ENCODE results near the gene TRIP10.
"Not testable (repeated sequence)": the region's sequence is repeated elsewhere in the genome, so short reads cannot be mapped to it uniquely, and the experiment has no call there.

Gene TRIP10

DNA sequence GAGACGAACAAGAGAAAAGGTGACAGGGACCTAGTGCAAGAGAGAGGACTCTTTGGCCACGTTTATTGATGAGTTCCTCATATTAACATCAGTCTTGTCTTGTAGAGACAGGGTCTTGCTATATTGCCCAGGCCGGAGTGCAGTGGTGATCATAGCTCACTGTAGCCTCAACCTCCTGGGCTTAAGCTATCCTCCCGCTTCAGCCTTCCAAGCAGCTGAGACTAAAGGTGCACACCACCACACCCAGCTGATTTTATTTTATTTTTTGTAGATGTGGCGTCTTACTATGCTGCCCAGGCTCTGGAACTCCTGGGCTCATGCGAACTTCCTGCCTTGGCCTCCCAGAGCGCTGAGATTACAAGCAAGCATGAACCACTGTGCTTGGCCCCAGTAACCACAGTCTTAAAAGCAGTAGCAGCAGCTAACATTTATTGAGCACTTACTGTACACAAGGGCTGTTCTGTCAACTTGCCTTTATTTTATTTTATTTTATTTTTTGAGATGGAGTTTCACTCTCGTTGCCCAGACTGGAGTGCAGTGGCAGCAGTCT is 28.8 kb downstream of the TRIP10 start:
- no peak for DNase-seq

DNA sequence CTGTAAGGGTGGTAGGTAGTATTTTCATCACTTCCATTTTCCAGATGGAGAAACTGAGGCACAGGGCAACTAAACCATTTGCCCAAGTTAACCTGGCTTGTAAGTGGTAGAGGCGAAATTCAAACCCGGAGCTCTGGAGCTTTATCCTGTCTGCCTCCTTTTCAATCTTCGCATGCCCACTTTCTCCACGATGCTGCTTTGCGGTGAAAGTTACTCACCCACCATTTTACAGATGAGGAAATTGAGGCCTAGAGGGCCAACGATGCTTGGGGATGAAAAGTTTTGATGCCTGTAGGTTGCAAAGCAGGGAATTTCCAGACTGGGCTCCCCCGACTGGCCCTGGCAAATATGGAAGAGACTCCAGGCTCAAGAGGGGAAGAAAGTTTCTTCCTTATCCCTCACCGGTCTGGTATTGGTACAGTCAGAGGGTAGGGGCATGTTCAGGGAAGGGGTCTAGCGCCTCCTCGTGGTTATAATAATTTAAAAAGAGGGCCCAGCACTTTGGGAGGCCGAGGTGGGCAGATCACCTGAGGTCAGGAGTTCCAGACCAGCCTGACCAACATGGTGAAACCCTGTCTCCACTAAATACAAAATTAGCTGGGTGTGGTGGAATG is 29.6 kb downstream of the TRIP10 start:
- no peak for DNase-seq

DNA sequence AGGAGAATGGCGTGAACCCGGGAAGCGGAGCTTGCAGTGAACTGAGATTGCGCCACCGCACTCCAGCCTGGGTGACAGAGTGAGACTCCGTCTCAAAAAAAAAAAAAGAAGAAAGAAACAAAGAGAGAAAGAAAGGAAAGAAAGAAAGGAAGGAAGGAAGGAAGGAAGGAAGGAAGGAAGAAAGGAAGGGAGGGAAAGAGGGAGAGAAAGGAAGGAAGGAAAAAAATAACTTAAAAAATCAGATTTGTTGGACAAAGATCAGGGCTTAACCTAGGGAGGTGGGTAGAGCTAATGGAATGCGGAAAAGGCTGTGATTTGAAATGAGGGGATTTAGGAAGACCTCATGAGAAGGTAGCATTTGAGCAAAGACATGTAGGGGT is 32.2 kb downstream of the TRIP10 start:
- DNase-seq = not testable (repeated sequence)

DNA sequence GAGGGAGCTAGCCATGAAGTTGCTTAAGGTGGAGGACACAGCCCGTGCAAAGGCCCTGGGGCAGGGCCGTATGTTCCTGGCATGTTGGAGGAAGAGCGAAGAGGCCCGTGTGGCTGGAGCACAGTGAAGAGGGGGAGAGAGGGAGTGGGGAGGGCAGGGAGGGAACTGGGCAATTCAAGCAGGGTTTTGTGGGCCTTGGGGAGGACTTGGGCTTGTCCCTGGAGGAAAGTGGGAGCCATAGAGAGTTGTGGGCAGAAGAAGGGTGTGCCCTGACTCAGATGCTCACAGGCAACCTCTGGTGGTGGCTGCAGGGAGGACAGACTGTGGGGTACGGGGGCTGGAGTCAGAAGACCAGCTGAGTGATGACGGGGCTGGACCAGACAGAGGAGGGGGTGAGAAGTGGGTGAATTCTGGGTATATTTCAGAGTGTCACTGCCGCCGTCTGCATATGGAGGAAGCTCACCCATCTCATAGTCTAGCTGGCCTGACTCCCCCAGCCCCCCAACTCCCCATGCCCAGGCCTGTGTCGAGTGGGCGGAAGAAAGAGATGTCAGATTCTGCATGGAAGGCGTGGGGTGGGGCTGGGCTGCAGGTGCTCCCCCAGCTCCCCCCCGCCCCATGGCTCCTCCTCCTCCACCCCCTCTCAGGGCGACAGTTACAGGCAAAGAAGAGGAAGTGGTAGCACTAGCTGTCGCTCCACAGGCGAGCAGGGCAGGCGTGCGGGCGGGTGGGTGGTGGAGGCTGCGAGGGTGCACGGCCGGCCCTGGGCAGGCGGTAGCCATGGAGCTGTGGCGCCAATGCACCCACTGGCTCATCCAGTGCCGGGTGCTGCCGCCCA is 32.8 kb downstream of the TRIP10 start, which contains the start of gene VAV1:
Gene VAV1, plus strand, starts transcription at position 681 of the 838 bp plus-strand sequence. Its CDS starts 100 bp downstream, at position 781.
- peak; percentile 73 for DNase-seq

DNA sequence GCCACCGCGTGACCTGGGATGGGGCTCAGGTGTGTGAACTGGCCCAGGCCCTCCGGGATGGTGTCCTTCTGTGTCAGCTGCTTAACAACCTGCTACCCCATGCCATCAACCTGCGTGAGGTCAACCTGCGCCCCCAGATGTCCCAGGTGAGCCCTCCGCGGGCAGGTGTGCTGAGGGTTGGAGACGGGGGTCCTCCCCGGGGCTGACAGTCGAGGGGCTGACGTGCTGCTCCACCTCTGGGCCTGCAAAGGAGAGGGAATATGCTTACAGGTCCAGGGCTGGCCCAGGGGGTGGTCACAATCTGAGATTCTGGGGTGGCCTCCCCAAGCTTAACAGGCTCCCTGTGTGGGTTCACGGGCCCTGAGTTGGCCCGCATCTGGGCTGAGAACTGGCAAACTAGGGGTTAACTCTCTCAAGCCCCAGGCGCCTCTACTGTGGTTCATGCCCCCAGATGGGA is 33.4 kb downstream of the TRIP10 start:
- DNase-seq = no peak

DNA sequence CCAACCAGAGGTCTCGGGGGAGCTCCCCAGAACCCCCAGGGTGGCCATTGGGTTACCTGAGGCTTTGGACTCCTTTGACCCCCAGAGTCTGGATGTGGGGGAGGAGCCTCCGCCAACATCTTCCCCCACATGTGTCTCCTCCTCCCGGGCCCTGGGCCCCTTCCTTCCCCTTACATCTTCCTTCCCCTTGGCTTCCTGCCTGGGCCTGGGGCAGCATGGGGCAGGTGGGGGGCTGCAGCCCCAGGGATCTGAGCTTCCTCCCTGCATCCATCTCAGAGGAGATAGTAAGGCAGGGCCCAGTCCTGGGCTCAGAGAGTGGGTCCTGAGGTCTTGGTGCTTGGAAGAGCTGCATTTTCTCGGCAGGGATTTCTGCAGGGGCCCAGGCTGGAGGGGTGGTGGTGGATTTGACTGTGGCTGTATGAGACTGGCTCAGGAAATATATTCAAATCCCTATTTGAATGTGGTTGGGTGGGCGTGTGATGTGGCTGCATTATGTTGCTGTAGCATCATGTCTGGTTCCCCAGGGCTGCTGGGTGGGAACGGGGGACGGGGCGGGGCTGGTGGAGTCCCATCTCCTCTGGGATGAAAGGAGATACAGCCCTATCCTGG is 33.9 kb downstream of the TRIP10 start:
- no peak for DNase-seq

DNA sequence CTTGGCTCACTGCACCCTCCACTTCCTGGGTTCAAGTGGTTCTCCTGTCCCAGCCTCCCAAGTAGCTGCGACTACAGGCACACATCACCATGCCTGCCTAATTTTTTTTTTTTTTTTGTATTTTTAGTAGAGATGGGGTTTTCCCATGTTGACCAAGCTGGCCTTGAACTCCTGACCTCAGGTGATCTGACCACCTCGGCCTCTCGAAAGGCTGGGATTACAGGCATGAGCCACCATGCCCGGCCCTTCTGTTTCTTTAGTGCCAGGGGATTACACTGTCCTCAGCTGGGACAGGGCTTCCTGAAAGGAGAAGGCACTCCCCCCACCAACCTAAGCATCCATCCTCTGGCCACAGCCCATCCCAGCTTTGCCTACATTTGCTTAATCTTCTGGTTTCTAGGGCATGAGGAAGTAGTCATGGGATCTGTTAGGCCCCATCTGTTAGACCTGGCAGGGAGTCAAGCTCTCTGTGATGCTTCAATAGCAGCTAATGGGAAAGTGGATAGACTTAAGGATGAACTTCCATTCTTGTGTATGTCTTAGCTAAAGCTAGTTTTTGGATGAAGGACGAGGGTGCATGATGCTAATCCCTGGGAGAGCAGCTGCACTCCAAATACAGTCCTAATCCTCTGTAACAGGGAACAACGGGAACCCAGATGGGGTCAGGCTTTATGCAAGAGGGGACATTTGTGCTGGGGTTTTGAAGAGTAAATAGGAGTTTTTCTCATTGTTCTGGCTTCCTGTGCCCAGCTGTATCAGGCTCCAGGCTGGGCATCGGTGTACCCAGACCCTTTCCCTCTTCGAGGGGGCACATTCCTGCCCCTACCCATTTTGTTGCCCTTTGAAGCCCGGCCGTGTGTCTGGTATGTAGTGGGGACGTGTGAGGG is 35.6 kb downstream of the TRIP10 start:
- DNase-seq = no peak

DNA sequence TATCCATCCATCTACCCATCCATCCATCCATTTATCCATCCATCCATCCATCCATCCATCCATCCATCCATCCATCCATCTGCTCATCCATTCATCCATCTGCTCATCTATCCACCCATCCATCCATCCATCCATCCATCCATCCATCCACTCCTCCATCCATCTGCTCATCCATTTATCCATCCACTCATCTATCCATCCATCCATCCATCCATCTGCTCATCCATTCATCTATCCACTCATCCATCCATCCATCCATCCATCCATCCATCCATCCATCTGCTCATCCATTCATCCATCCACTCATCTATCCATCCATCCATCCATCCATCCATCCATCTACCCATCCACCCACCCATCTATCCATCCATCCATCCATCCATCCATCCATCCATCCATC is 36.6 kb downstream of the TRIP10 start:
- DNase-seq = not testable (repeated sequence)

DNA sequence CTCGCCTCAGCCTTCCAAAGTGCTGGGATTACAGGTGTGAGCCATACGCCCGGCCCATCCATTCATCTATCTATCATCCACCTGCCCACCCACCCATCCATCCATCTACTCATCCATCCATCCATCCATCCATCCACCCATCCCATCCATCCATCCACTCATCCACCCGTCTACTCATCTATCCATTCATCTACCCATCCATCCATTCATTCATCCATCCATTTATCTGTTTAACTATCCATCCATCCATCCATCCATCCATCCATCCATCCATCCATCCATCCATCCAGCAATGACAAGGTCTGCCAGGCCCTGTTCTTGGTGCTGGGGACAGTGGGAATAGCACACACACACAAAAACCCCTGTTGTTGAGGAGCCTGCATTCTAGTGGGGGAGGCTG is 37.5 kb downstream of the TRIP10 start:
- no peak for DNase-seq

DNA sequence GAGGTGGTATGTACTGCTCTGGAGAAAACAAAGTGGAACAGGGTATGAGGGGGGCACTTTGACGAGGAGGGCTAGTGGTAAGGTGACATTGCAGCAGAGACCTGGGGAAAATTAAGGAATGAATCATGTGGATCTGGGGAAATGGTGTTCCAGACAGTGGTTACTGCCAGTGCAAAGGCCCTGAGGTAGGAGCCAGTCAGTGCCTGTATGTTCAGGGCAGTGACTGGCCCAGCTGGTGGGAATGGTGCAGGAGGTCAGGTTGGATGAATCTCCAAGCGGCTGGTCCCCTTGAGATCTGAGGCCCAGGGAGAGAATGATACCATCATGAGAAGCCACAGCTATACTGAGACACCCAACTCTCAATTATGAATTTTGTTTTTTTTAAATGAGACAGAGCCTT is 38.0 kb downstream of the TRIP10 start:
- no peak for DNase-seq

DNA sequence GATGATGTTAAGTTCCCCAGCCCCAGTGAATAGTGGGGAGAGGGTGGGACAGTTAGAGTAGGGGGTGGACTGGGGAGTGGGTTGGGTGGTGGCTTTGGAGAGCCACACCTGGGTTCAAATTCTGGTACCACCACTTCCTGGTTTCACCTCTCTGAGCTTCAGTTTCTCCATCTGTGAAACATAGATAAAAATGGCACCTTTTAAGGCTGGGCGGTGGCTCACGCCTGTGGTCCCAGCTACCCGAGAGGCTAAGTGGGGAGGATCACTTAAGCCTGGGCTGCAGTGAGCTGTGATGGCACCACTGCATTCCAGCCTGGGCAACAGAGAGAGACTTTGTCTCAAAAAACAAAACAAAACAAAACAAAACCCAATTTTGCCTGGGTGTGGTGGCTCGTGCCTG is 38.9 kb downstream of the TRIP10 start:
- DNase-seq = no peak

DNA sequence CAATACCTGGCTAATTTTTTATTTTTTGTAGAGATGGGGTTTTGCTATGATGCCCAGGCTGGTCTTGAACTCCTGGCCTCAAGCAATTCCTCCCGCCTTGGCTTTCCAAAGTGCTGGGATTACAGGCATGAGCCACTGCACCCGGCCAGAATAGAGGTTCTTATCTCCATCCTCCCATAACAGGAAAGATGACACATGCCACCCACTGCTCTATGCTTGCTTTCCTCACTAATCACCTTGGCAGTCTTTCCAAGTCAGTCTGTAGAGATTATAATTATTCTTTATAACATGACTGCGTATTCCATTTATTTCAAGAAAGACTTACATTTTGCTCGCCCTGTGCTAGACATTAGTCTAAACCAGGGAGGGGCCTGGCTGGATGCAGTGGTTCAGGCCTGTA is 39.7 kb downstream of the TRIP10 start:
- no peak for DNase-seq

DNA sequence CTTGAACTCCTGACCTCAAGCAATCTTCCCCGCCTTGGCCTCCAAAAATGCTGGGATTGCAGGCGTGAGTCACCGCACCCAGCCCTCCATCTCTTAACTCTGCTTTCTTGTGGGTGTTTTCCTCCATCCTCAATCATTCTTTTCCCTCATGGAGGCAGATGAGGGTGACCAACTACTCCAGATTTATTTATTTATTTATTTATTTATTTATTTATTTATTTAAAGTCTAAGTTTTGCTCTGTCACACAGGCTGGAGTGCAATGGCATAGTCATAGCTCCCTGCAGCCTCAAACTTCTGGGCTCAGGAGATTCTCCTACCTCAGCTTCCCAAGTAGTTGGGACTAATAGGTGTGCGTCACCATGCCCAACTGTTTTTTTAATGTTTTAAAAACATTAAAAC is 47.9 kb downstream of the TRIP10 start:
- DNase-seq = no peak

DNA sequence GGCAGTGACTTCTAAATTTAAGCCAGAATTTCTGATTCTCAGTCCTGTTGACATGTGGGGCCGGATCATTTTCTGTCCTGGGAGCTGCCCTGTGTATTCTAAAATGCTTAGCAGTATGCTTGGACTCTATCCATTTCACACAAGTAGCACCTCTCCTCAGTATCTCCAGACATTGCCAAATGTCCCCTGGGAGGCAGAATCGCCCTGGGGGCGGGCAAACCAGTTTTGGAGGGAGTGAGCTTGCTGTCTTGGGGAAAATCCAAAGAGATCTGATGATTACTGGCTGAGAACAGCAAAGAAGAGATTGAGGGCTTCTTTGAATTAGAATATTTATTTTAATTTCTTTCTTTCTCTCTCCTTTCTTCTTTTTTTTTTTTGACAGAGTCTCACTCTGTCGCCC is 49.4 kb downstream of the TRIP10 start:
- no peak for DNase-seq

DNA sequence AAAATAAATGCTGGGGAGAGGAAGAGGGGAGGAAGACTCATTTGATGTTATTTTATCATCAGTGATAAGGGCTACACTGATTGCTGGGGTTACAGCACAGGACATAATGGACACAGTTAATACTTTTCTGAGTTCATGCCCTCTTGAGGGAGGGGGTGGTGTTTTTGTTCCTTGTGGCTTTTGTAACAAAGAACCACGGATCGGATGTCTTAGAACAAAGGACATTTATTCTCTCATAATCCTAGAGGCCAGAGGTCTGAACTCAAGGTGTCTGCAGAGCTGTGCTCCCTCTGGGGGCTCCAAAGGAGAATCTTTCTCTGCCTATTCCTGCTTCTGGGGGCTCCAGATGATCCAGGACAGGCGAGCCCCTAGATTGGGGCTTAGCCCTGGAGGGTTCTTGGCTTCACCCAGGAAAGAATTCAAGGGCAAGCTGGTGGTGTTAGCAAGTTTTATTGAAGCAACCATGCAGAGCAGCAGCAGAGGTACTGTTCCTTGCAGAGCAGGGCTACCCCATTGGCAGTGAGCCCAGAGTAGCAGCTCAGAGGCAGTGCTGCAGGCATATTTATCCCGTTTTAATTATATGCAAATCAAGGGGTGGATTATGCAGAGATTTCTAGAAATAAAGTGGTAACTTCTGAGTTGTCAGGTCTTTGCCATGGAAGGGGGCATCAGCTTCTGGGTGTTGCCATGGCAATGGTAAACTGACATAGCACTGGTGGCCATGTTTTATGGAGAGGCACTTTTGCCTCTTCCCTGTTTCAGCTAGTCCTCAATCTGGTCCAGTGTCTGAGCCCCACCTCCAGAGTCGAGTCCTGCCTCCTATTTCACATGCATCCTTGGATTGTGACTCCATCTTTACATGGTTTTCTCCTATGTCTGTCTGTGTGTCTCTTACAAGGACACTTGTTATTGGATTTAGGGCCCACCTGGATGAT is 51.0 kb downstream of the TRIP10 start:
- DNase-seq = no peak

DNA sequence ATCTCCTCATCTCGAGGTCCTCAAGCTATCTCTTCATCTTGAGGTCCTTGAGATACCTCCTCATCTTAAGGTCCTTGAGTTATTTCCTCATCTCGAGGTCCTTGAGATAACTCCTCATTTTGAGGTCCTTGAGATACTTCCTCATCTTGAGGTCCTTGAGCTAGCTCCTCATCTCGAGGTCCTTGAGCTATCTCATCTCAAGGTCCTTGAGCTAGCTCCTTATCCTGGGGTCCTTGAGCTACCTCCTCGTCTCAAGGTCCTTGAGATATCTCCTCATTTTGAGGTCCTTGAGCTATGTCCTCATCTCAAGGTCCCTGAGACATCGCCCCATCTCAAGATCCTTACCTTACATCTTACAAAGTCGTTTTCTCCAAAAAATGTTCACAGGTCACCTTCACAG is 51.8 kb downstream of the TRIP10 start:
- DNase-seq = no peak

DNA sequence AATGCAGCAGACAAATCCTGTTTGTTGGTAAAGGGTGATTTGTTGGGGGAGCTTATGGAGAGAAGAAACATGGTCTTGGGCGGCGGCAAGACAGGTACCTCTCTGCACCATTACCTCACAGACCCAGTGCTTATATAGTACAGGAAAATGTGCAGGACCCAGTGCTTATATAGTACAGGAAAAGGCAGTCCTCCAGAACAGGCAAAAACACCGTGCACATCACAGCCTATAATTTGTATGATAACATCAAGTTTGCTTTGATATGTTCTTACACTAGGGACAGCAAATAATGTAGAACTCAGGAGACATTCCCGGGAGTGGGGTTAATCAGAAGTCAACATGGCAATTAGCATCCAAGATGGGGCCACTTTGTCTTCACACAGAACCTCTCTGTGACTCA is 53.9 kb downstream of the TRIP10 start:
- no peak for DNase-seq

DNA sequence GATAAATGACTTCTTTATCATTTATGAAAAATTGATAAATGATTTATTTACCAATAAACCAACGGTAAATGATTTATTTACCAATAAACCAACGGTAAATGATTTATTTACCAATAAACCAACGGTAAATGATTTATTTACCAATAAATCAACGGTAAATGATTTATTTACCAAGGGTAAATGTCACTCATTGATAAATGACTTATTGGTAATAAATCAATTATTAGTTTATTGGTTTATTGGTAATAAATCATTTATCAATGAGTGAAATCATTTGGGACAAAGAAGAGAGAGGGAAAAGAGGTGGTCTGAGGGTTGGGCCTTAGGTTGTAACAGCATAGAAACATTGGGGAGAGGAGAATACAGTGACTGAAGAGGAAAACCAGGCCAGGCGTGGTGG is 54.5 kb downstream of the TRIP10 start:
- no peak for DNase-seq

DNA sequence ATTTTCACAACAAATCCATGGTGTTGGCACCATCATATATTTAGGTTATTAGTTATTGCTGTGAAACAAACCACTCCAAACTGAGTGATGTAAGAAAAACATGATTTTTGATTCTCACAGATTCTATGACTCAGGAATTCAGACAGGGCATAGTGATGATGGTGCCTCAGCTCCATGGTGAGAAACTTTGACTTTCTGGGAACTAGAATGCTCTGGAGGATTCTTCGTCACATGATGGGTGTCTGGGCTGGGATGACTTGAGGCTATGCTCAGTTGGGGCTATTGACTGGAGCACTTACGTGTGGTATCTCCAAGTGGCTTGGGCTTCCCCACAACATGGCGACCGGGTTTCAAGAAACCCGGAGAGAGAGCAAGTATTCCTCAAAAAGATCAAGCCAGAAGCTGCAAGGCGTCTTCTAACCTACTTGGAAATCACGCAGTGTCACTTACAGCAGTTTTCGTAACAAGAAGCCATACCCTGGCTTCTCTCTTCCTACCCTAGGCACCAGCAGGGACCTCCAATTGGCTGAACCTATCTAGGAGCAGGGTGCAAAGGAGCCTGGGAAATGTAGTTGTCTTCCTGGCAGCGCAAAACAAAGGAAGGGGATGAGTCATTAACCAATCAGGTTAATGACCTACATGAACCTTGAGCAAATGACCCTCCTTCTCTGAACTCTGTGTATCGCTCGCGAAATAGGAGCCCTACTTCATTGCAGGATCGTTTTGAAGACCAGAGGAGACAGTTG is 55.4 kb downstream of the TRIP10 start:
- DNase-seq = no peak

DNA sequence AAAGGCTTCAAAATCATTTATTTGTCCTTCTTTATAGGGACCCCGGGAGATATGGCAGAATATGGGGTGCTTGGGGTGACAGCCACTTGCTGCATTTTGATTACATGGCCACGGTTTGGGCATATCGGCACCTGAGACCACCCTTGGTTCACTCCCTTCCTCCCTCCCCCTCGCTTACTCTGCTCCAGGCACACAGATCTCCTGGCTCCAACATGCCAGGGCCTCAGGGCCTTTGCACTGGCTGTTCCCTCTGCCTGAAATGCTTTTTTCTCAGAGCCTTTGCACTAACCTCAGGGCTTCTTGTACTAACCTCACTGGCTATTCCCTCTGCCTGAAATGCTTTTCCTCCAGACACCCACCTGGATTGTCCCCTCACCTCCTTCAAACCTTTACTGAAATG is 56.8 kb downstream of the TRIP10 start:
- no peak for DNase-seq

DNA sequence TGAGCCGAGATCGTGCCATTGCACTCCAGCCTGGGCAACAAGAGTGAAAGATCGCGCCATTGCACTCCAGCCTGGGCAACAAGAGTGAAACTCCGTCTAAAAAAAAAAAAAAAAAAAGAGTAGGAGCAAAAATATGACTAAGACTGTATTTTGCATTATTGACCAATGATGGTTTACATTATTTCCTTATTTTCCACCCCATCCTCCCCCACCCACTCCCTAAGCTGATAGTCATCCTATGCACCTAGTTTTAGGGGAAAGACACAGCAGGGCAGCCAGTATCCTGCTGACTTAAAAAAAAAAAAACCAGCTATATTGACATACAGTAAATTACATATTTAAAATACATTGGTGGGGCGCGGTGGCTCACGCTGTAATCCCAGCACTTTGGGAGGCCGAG is 58.2 kb downstream of the TRIP10 start:
- no peak for DNase-seq
